Spinal cord (tissue), 10 donors: ENCODE results near the gene CD19. TPM values are rescaled to one million over a fixed set of nuclear protein-coding genes. Genes with fewer than 3 reads are reported as not detected.
"Not testable (repeated sequence)": the region's sequence is repeated elsewhere in the genome, so short reads cannot be mapped to it uniquely, and the experiment has no call there.

ENCODE experiments used
- DNase-seq, 6 donors: peaks; one replicate each; pipeline versions ENCODE4 v3.0.0 to v3.0.0-alpha.2; 2013 to 2015; ENCODE audit warnings: low spot score in 6 of 6, low read depth in 4 of 6
- H3K27ac ChIP-seq: one replicate; pipeline ENCODE4 v1.5.1; 2013; ENCODE audit warnings: low read depth, low read length, control low read depth
- H3K27me3 ChIP-seq: one replicate; pipeline ENCODE4 v1.6.1; 2013; ENCODE audit warnings: low read length; ENCODE audit not compliant: control insufficient read depth, insufficient read depth
- H3K36me3 ChIP-seq: one replicate; pipeline ENCODE4 v1.6.1; 2013; ENCODE audit warnings: low read length; ENCODE audit not compliant: control insufficient read depth, insufficient read depth
- H3K4me1 ChIP-seq: one replicate; pipeline ENCODE4 v1.6.1; 2013; ENCODE audit warnings: low read length; ENCODE audit not compliant: control insufficient read depth, insufficient read depth
- H3K4me3 ChIP-seq: one replicate; pipeline ENCODE4 v1.5.1; 2013; ENCODE audit warnings: low read depth, low read length, control low read depth
- H3K9me3 ChIP-seq: one replicate; pipeline ENCODE4 v1.6.1; 2013; ENCODE audit warnings: low read length; ENCODE audit not compliant: control insufficient read depth, insufficient read depth
- WGBS: methylation state at CpG from one replicate; pipeline ENCODE4 v1.1.5; 2013; ENCODE audit warnings: missing lambda C conversion rate; ENCODE audit not compliant: insufficient coverage; 5-methylcytosine and 5-hydroxymethylcytosine counted together
- polyA plus RNA-seq, 2 donors: library from polyadenylated mRNA; unstranded; fragments of 120-200 nt; gene quantifications; one replicate each; pipeline ENCODE4 v1.2.1, GENCODE V29; 2013; ENCODE audit not compliant: insufficient read length in 2 of 2
- total RNA-seq, 2 donors: library from RNA; depleted of rRNA in 1 of 2; stranded (reverse); fragments of 120-200 nt in 1 of 2; fragments of >200 nt in 1 of 2; gene quantifications; one replicate each; pipeline versions ENCODE4 v1.2.3 to v1.2.4, GENCODE V29; 2013 to 2014
- donor health status: healthy.

Gene CD19
- total and polyA plus RNA-seq, 4 donors: 0.40 to 1.3 (median 1.1) TPM

GRCh38 chr16:28923652-28924398 is 7.9 kb upstream of the CD19 start:
- WGBS: 68% methylated on average over 11 of the region's 13 CpGs
- DNase-seq: no peak

GRCh38 chr16:28924399-28924761 is 7.4 kb upstream of the CD19 start:
- H3K4me3 ChIP-seq: peak overlapping the region; percentile 98
- H3K27ac ChIP-seq: peak overlapping the region; percentile 98
- peaks cover 6% of the 10 kb centered on the region for H3K36me3 ChIP-seq
- peaks cover 13% of the 10 kb centered on the region for H3K4me1 ChIP-seq
- DNase-seq: no peak
- no peaks in the 10 kb centered on the region for H3K27me3 ChIP-seq
- no peaks in the 10 kb centered on the region for H3K9me3 ChIP-seq
- 12% methylated on average over 15 of the region's 15 CpGs for WGBS

More at GRCh38 chr16:28923652-28924398, 7.9 kb upstream of the CD19 start:
- H3K36me3 ChIP-seq: peaks cover 6% of the 10 kb centered on the region
- H3K27ac ChIP-seq: peak overlapping the region; percentile 98
- no peaks in the 10 kb centered on the region for H3K9me3 ChIP-seq
- H3K4me3 ChIP-seq: peak overlapping the region; percentile 98
- peaks cover 13% of the 10 kb centered on the region for H3K4me1 ChIP-seq
- H3K27me3 ChIP-seq: no peaks in the 10 kb centered on the region

DNA sequence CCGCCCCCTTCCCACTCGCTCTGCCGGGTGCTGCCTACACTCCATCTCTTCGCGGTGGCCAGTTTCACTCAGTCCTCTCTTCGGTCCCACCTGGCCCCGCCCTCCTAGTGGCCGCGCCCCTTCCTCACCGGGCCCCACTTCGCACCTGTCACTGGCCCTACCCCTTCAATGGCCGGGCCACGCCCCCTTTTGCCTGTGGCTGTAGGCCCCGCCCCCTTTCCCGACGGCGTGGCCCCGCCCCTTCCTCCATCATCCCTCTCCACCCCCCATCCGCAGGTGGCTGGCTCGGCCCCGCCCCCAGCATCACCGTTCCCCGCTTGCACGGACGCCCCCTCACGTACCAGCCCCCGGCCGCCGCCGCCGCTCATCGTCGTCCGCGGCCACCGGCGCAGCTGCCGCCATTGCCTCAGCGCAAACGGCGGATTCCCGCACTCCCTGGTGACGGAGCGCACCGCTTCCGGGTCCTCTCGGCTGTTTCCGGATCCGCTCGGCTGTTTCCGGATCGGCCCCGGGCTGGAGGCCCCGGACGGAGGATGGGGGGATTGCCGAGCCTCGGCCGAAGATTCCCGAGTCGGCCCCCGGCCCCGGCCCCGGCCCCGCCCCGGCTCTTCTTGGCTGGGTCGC is 6.9 kb upstream of the CD19 start, which contains the start of gene RABEP2:
RABEP2 (minus strand) TSS at position 477 of the 624 bp plus-strand sequence; CDS start at position 402, 75 bp downstream.
- Histone ChIP-seq H3K36me3 (peaks cover under 1% of the 10 kb centered on the region), H3K9me3 (no peaks in the 10 kb centered on the region), H3K4me1 (peaks cover 13% of the 10 kb centered on the region), H3K4me3 (peak within 1 kb of the TSS; percentile 98), H3K27ac (peak within 1 kb of the TSS; percentile 98), H3K27me3 (no peaks in the 10 kb centered on the region)
- under 1% methylated on average over 59 of the region's 66 CpGs for WGBS
- peak; percentile 84 to 97 (median 86) for DNase-seq

- no peaks in the 10 kb centered on the region for H3K9me3 ChIP-seq
- H3K27me3 ChIP-seq: no peaks in the 10 kb centered on the region
- peak overlapping the region; percentile 98 for H3K4me3 ChIP-seq
- no peaks in the 10 kb centered on the region for H3K36me3 ChIP-seq
- 0% methylated on average over 43 of the region's 48 CpGs for WGBS
- peak in 4 of 6 donors; percentile 44 to 86 (median 62) for DNase-seq
- H3K4me1 ChIP-seq: peaks cover 13% of the 10 kb centered on the region
- H3K27ac ChIP-seq: peak overlapping the region; percentile 98
These were observed 6.2 kb upstream of the CD19 start for GRCh38 chr16:28925386-28926228.

GRCh38 chr16:28926284-28926683 is 5.5 kb upstream of the CD19 start:
- peaks cover 13% of the 10 kb centered on the region for H3K4me1 ChIP-seq
- DNase-seq, H3K36me3 ChIP-seq, H3K9me3 ChIP-seq, H3K27ac ChIP-seq, H3K27me3 ChIP-seq: not testable (repeated sequence)
- no CpG with 5 or more reads among the region's 2 CpGs for WGBS
- H3K4me3 ChIP-seq: peak overlapping the region; percentile 98

DNA sequence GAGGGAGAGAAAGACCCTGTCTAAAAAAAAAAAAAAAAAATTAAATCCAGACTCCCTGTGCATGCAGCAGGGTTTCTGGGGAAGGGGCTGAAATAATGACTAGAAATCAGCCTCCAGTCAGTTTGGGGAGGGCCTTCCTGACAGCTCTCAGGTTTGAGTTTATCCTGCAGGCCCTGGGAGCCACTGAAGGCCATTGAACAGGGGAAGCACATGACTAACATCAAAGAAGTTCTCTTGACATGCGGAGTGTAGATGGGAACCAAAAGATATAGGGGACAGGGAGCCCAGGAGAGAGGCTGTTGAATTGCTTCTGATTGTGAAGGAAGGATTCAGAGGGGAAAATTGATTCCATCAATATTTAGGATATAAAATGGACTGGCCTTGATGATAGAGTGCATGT is 4.0 kb upstream of the CD19 start:
- peaks cover 13% of the 10 kb centered on the region for H3K4me1 ChIP-seq
- no peaks in the 10 kb centered on the region for H3K36me3 ChIP-seq
- 57% methylated on average over 1 of the region's 1 CpG for WGBS
- H3K27me3 ChIP-seq: no peaks in the 10 kb centered on the region
- no peak overlapping the region for H3K4me3 ChIP-seq
- DNase-seq: no peak
- H3K27ac ChIP-seq: no peak overlapping the region
- H3K9me3 ChIP-seq: no peaks in the 10 kb centered on the region

DNA sequence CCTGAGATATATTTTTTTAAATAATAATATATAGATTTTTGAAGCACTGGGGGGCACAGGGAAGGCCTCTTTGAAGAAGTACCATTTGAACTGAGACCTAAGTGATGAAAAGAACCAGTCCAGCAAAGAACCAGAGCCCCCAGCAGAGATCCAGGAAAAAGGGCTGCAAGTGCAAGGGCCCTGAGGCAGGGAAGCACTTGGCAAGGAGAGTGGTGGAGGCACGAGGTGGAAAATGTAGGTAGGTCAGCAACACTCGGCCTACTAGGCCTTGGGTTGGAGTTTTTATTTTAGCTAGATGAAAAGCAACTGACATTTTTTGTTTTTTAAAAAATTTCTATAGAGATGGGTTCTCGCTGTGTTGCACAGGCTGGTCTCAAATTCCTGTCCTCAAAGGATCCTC is 1.6 kb upstream of the CD19 start:
- H3K4me3 ChIP-seq: no peak overlapping the region
- H3K27ac ChIP-seq: no peak overlapping the region
- no peaks in the 10 kb centered on the region for H3K4me1 ChIP-seq
- H3K9me3 ChIP-seq: no peaks in the 10 kb centered on the region
- WGBS: 83% methylated on average over 3 of the region's 3 CpGs
- H3K36me3 ChIP-seq: no peaks in the 10 kb centered on the region
- no peak for DNase-seq
- H3K27me3 ChIP-seq: no peaks in the 10 kb centered on the region

GRCh38 chr16:28930652-28931051 is 1.1 kb upstream of the CD19 start:
- no peak for DNase-seq
- H3K36me3 ChIP-seq: no peaks in the 10 kb centered on the region
- H3K9me3 ChIP-seq: no peaks in the 10 kb centered on the region
- H3K27ac ChIP-seq: no peak overlapping the region
- H3K27me3 ChIP-seq: no peaks in the 10 kb centered on the region
- no peak overlapping the region for H3K4me3 ChIP-seq
- no peaks in the 10 kb centered on the region for H3K4me1 ChIP-seq
- no CpG with 5 or more reads among the region's 3 CpGs for WGBS

- DNase-seq: no peak
- WGBS: 79% methylated on average over 19 of the region's 20 CpGs
- Histone ChIP-seq H3K27me3 (no peaks in the 10 kb centered on the region), H3K4me3 (no peak overlapping the region), H3K36me3 (no peaks in the 10 kb centered on the region), H3K27ac (no peak overlapping the region), H3K9me3 (no peaks in the 10 kb centered on the region), H3K4me1 (peaks cover 6% of the 10 kb centered on the region)
These were observed 769 bp downstream of the CD19 start for GRCh38 chr16:28932339-28933141.
